GM19351 (cell line): Measurements from ENCODE around the gene USP6NL.
A peak's percentile ranks its signal among the peaks of the same experiment; 100 is the strongest.
"Not testable (repeated sequence)": the region's sequence is repeated elsewhere in the genome, so short reads cannot be mapped to it uniquely, and the experiment has no call there.

ENCODE experiments used
- ATAC-seq: cut with Tn5 transposase; IDR thresholded peaks from one replicate; pipeline ENCODE4 v1.9.1; 2021; ENCODE audit warnings: mild to moderate bottlenecking, moderate library complexity; ENCODE audit not compliant: unreplicated experiment

USP6NL gene

GRCh38 chr10:11448545-11449244, 162.8 kb downstream of the USP6NL start:
- peak; percentile 78 for ATAC-seq

- ATAC-seq: peak; percentile 58
These were observed 163.3 kb downstream of the USP6NL start for GRCh38 chr10:11448190-11448544.

- ATAC-seq: no peak
These were observed 163.9 kb downstream of the USP6NL start for GRCh38 chr10:11447586-11447985.

- no peak for ATAC-seq
These were observed 164.6 kb downstream of the USP6NL start for GRCh38 chr10:11446864-11447263.

GRCh38 chr10:11446133-11446532, 165.3 kb downstream of the USP6NL start:
- ATAC-seq: no peak

- no peak for ATAC-seq
These were observed 166.8 kb downstream of the USP6NL start for GRCh38 chr10:11444531-11445228.

- no peak for ATAC-seq
These were observed 167.3 kb downstream of the USP6NL start for GRCh38 chr10:11444155-11444530.

- no peak for ATAC-seq
These were observed 167.8 kb downstream of the USP6NL start for GRCh38 chr10:11443468-11444154.

GRCh38 chr10:11442001-11442773, 169.3 kb downstream of the USP6NL start:
- ATAC-seq: no peak

- no peak for ATAC-seq
These were observed 170.3 kb downstream of the USP6NL start for GRCh38 chr10:11441151-11441535.

- peak; percentile 55 for ATAC-seq
These were observed 170.9 kb downstream of the USP6NL start for GRCh38 chr10:11440250-11441150.

- no peak for ATAC-seq
These were observed 171.9 kb downstream of the USP6NL start for GRCh38 chr10:11439523-11440053.

GRCh38 chr10:11437391-11438142, 173.9 kb downstream of the USP6NL start:
- ATAC-seq: no peak

- ATAC-seq: not testable (repeated sequence)
These were observed 175.0 kb downstream of the USP6NL start for GRCh38 chr10:11436445-11436844.

GRCh38 chr10:11435581-11435981, 175.9 kb downstream of the USP6NL start:
- ATAC-seq: no peak

- no peak for ATAC-seq
These were observed 177.1 kb downstream of the USP6NL start for GRCh38 chr10:11434324-11434723.

- ATAC-seq: no peak
These were observed 177.8 kb downstream of the USP6NL start for GRCh38 chr10:11433657-11434056.

- ATAC-seq: no peak
These were observed 180.3 kb downstream of the USP6NL start for GRCh38 chr10:11431216-11431555.

GRCh38 chr10:11430421-11431215, 180.8 kb downstream of the USP6NL start:
- no peak for ATAC-seq
